A549 treated with Mapracorat at 1 μM for 4 hours (cell line): Measurements from ENCODE around the gene MICU1. TPM values are rescaled to one million over a fixed set of nuclear protein-coding genes. Genes with fewer than 3 reads are reported as not detected.

Source experiments
- total RNA-seq: library from RNA; stranded (reverse); fragments of 200-300 nt; extraction: Qiagen RNA extraction; gene quantifications from 5 replicates; pipeline ENCODE4 v1.2.3, GENCODE V29; 2022

Gene MICU1
- 51.3 to 60.2 TPM (median 53.4 TPM) in 5 replicates for total RNA-seq

GRCh38 chr10:72625608-72626443 is at the start of gene MICU1:
TSS of gene MICU1 (minus strand) at chr10:72626079. CDS start at chr10:72566793, 59,286 bp downstream.

GRCh38 chr10:72354356-72355213 is 271.3 kb downstream of the MICU1 start, which contains the start of gene DNAJB12:
TSS of gene DNAJB12 (minus strand) at chr10:72354919. CDS start at chr10:72354897, 22 bp downstream.

Other genes starting within 250 kb of the MICU1 start
- 25.6 to 31.2 TPM (median 29.2 TPM) in 5 replicates for gene MCU, start 66.1 kb upstream of the MICU1 start, total RNA-seq